Osteocyte (in vitro differentiated cells): Measurements from ENCODE around the gene PCCB. TPM values are rescaled to one million over a fixed set of nuclear protein-coding genes. Genes with fewer than 3 reads are reported as not detected.
"Not testable (repeated sequence)": the region's sequence is repeated elsewhere in the genome, so short reads cannot be mapped to it uniquely, and the experiment has no call there.

Source experiments
- DNase-seq: peaks from one replicate; pipeline ENCODE4 v3.0.0; 2021; ENCODE audit warnings: mixed read lengths; ENCODE audit not compliant: unreplicated experiment; ENCODE audit errors: extremely low spot score
- H3K27ac Mint-ChIP-seq: one replicate; pipeline ENCODE4 v1.8.0; 2021; ENCODE audit warnings: mild to moderate bottlenecking, mixed read lengths; ENCODE audit not compliant: unreplicated experiment
- H3K27me3 Mint-ChIP-seq: one replicate; pipeline ENCODE4 v1.8.0; 2021; ENCODE audit warnings: mixed read lengths; ENCODE audit not compliant: unreplicated experiment
- H3K36me3 Mint-ChIP-seq: one replicate; pipeline ENCODE4 v1.8.0; 2021; ENCODE audit warnings: mixed read lengths; ENCODE audit not compliant: unreplicated experiment
- H3K4me1 Mint-ChIP-seq: one replicate; pipeline ENCODE4 v1.8.0; 2021; ENCODE audit warnings: mixed read lengths; ENCODE audit not compliant: unreplicated experiment
- H3K4me3 Mint-ChIP-seq: one replicate; pipeline ENCODE4 v1.8.0; 2021; ENCODE audit warnings: mild to moderate bottlenecking, moderate library complexity, mixed read lengths; ENCODE audit not compliant: unreplicated experiment
- H3K9me3 Mint-ChIP-seq: one replicate; pipeline ENCODE4 v1.8.0; 2021; ENCODE audit warnings: mixed read lengths; ENCODE audit not compliant: unreplicated experiment
- long read RNA-seq: library from polyadenylated mRNA; unstranded; transcript quantifications from one replicate; pipeline ENCODE4 v2.0.0, GENCODE V29; 2021
- total RNA-seq: library from RNA; stranded (reverse); gene quantifications from 2 replicates; pipeline ENCODE4 v1.2.1, GENCODE V29; 2021
- TF ChIP-seq, protein P1 (sequence below): fragments of 200-600 bp; sonication (generic); IDR thresholded peaks from 2 replicates; pipeline ENCODE4 v1.5.0; 2021; ENCODE audit warnings: antibody characterized with exemption, mild to moderate bottlenecking, moderate library complexity

The PCCB gene
- 37.4 and 40.4 TPM in 2 replicates for total RNA-seq
- long read RNA-seq, full-length matches to known transcripts = 335 of 356 reads
- long read RNA-seq, partial matches to known transcripts = 4 of 356 reads
- long read RNA-seq, other reads (novel, unspliced or antisense) = 17 of 356 reads

DNA sequence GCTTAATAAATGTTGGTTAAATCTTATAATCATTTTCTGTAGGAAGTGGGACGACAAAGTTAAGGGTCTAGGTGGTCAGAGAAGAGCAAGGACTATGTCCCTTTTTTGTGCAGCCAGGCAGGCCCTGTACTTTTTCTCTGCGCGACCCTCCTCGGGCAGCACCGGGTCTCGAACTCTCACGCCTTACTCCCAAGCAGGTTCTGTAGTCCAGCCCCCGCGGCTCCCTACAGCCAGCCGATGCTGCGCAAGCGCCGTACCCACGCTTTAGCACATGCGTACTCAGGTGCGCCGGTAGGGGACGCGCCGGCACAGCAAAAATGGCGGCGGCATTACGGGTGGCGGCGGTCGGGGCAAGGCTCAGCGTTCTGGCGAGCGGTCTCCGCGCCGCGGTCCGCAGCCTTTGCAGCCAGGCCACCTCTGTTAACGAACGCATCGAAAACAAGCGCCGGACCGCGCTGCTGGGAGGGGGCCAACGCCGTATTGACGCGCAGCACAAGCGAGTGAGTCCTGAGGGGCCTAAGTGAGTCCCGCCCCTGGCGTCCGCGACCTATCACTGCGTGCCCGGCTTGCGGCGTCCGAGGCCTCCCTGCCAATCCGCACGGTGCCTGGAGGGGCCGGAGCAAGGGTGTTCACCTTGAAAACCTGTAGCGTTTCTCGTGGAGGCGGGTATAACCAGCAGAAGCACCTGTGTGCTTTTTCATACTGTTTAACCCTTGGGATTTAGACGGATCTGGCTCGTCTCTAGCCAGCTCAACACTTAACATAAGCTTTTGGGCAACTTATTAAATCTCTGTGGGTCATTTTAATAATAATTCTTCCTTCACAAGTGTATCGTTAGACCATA, at the start of gene PCCB:
Gene PCCB (plus strand): TSS at position 282 of the 844 bp plus-strand sequence. CDS start 36 bp downstream, at position 318.
- Mint-ChIP-seq H3K27me3 (no peaks in the 10 kb centered on the region), H3K9me3 (no peaks in the 10 kb centered on the region), H3K27ac (peak within 1 kb of the TSS; percentile 92), H3K4me3 (peak within 1 kb of the TSS; percentile 86), H3K4me1 (peaks cover 22% of the 10 kb centered on the region), H3K36me3 (no peaks in the 10 kb centered on the region)
- TF ChIP-seq, protein P1, sequence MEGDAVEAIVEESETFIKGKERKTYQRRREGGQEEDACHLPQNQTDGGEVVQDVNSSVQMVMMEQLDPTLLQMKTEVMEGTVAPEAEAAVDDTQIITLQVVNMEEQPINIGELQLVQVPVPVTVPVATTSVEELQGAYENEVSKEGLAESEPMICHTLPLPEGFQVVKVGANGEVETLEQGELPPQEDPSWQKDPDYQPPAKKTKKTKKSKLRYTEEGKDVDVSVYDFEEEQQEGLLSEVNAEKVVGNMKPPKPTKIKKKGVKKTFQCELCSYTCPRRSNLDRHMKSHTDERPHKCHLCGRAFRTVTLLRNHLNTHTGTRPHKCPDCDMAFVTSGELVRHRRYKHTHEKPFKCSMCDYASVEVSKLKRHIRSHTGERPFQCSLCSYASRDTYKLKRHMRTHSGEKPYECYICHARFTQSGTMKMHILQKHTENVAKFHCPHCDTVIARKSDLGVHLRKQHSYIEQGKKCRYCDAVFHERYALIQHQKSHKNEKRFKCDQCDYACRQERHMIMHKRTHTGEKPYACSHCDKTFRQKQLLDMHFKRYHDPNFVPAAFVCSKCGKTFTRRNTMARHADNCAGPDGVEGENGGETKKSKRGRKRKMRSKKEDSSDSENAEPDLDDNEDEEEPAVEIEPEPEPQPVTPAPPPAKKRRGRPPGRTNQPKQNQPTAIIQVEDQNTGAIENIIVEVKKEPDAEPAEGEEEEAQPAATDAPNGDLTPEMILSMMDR = peak; percentile 82
- DNase-seq = peak; percentile 97

DNA sequence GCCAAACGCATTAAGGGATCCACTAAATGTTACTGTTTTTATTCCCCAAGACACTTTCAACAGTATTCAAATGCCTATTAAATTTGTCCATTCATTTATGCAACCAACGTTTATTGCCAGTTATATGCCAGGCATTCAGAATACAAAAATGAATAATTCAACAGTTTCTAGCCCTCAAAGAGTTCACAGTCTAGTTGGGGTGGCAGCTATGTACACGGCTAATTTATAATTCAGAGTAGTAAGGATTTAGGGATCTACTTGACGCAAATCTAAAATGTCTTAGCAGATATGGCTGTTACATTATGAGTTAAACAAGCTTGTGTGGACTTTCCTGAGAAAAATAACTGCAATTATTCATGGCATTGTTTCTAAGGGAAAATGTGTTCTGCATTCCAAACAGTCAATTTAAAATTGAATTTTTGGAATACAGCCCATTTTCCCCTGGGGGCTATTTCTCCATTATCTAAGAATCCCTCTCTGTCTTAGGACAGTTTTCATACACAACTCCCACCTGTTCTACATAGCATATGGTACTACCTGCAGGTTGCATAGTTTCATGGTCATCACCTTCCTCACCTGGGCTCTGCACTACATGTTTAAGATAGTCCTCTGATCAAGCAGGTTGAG, 42.5 kb upstream of the PCCB start:
- peaks cover 9% of the 10 kb centered on the region for H3K27me3 Mint-ChIP-seq
- no peaks in the 10 kb centered on the region for H3K36me3 Mint-ChIP-seq
- H3K4me1 Mint-ChIP-seq = peaks cover 4% of the 10 kb centered on the region
- no peaks in the 10 kb centered on the region for H3K9me3 Mint-ChIP-seq
- no peak overlapping the region for H3K4me3 Mint-ChIP-seq
- TF ChIP-seq, protein P1 = no peak
- no peak for DNase-seq
- no peak overlapping the region for H3K27ac Mint-ChIP-seq

DNA sequence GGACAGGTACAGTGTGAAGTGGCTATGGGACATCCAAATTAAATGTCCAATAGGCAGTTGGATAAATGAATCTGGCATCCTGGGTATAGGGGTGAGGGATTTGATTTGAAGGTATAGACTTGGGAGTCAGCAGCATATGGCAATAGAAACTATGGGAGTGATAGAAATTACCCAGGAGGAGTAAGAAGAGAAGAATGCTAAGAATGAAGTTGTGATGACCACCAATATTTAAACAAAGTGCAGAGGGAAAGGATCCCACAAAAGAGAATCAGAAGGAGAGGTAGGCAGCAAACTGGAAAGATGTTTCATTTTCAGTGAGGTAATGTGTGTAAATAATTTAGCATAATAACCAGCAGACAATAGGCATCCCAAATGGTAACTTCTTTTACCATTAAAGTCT, 40.2 kb upstream of the PCCB start:
- H3K27ac Mint-ChIP-seq = no peak overlapping the region
- no peaks in the 10 kb centered on the region for H3K36me3 Mint-ChIP-seq
- peaks cover 9% of the 10 kb centered on the region for H3K27me3 Mint-ChIP-seq
- no peak overlapping the region for H3K4me3 Mint-ChIP-seq
- DNase-seq = no peak
- peaks cover 4% of the 10 kb centered on the region for H3K4me1 Mint-ChIP-seq
- H3K9me3 Mint-ChIP-seq = no peaks in the 10 kb centered on the region
- TF ChIP-seq, protein P1 = no peak

DNA sequence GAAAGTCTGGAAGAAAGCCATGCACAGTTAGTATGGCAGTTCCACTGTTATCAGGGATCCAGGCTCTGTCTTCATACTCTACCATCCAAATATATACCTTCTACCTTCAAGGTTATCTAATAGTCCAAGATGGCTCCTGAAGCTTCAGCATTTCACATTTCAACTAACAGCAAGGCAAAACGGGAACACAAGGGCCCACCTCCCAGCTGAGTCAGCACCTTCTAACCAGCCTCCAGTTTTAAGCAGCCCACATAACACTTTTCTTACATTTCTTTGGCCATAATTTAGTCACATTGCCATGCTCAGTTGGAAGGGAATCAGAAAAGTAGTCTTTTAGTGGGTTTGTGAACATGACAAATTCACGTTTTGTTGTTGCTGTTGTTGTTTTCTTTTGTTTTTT, 38.6 kb upstream of the PCCB start:
- TF ChIP-seq, protein P1 = no peak
- Mint-ChIP-seq H3K4me1 (peaks cover 4% of the 10 kb centered on the region), H3K4me3 (no peak overlapping the region), H3K36me3 (no peaks in the 10 kb centered on the region), H3K9me3 (no peaks in the 10 kb centered on the region), H3K27me3 (peaks cover 4% of the 10 kb centered on the region), H3K27ac (no peak overlapping the region)
- DNase-seq = no peak

DNA sequence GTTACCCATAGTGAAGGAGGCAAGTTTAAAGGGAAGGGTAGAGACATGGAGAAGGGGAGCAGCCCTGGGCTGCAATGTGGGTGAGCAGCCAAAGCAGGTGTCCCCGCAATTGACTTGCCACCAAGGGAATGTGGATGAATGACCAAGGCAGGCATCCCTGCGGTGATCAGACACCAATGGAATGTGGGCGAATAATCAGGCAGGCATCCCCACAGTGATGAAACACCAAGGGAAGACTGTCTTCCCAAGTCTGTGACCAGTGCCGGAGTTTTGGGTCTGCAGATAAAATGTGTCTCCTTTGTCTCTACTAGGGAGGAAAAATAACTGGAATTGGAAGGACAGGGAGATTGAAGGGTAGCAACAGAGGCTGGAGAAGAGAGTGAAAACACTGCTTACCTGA, 27.4 kb upstream of the PCCB start:
- DNase-seq, H3K9me3 Mint-ChIP-seq, H3K27ac Mint-ChIP-seq, H3K36me3 Mint-ChIP-seq, H3K4me3 Mint-ChIP-seq, H3K4me1 Mint-ChIP-seq: not testable (repeated sequence)
- peaks cover 12% of the 10 kb centered on the region for H3K27me3 Mint-ChIP-seq
